ENCODE results near the gene ABCF2. TPM values are rescaled to one million over a fixed set of nuclear protein-coding genes. Genes with fewer than 3 reads are reported as not detected.
A peak's percentile ranks its signal among the peaks of the same experiment; 100 is the strongest.

The ABCF2 gene
- total RNA-seq, 2 experiments from 2014 or later: 48.4 to 49.0 TPM

DNA sequence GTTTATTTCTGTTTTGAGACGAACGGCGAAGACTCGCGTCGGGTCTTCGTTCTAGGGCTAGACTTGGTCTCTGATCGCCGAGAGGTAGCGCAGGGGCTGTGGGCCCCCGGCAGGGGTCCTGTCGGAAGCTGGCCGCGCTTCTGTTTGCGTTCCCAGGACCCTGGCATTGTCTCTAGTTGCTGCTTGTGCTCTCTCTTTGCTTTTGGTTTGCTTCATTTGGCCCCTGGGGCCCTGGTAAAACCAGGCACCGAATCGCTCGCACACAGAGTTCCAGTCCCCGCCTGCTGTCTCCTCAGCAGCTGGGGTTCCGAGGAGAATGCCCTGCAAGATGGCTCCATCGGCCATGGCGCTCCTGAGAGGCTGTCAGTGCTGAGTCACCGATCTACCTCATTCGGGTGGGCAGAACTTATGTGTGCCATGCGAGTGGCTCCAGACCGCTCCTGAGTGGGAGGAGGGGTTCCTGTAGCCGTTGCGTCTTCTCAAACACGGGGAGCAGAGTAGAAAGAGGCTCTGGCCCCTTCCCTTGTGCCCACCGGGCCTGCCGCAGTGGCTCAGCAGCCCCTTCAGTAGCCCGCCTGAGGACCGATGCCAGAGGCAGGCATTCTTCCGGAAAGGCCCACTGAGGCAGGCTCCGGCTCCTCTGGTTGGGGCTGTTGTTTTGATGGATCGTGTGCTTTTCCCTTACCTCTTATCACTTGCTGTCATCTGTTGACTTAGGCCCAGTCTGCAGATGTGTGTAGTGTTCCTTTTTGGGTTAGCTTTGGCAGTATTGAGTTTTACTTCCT is 6.1 kb upstream of the ABCF2 start:
- H3K4me1 Mint-ChIP-seq: peaks cover 30% of the 10 kb centered on the region
- intact Hi-C loops (cut with DNase I, micrococcal nuclease): loop anchor here in 1 of 2 experiments (1.0 to 2.0 kb wide), 5 partner anchors 11 to 400 kb away; partner anchors contain the start of genes FASTK and RHEB
- peaks cover 26% of the 10 kb centered on the region for H3K36me3 Mint-ChIP-seq (ENCODE audit: low read depth)
- H3K27me3 Mint-ChIP-seq: no peaks in the 10 kb centered on the region
- CTCF ChIA-PET: interaction anchor here (0.5 to 3.8 kb wide), 7 partner anchors 10 to 896 kb away, joined by 3 to 41 read pairs (median 4); no protein-coding TSS in a partner anchor
- peak; percentile 88 for ATAC-seq
- POLR2A ChIA-PET: interaction anchor here (1.5 kb wide), 1 partner anchor 10 kb away, joined by 4 read pairs; no protein-coding TSS in a partner anchor
- peak overlapping the region; percentile 99 for H3K27ac Mint-ChIP-seq
- peak overlapping the region; percentile 98 for H3K4me3 Mint-ChIP-seq
- H3K9me3 Mint-ChIP-seq (ENCODE audit: low read depth): no peaks in the 10 kb centered on the region
- peak; percentile 89 for DNase-seq

- Mint-ChIP-seq H3K9me3 (ENCODE audit: low read depth) (no peaks in the 10 kb centered on the region), H3K27me3 (no peaks in the 10 kb centered on the region), H3K36me3 (ENCODE audit: low read depth) (peaks cover 26% of the 10 kb centered on the region), H3K4me1 (peaks cover 34% of the 10 kb centered on the region), H3K4me3 (peak within 1 kb of the TSS; percentile 98), H3K27ac (peak within 1 kb of the TSS; percentile 99)
- intact Hi-C loops (cut with DNase I, micrococcal nuclease): loop anchor here in 1 of 2 experiments (1.0 to 2.0 kb wide), 4 partner anchors 71 to 400 kb away; partner anchors contain the start of genes FASTK and RHEB
- POLR2A ChIA-PET: no interaction called here
- CTCF ChIA-PET: interaction anchor here (0.5 to 3.8 kb wide), 4 partner anchors 11 to 226 kb away, joined by 3 to 41 read pairs (median 4); no protein-coding TSS in a partner anchor
- DNase-seq: peak; percentile 95
- peak; percentile 90 for ATAC-seq
Measured at GRCh38 chr7:151232091-151232916, 5.3 kb upstream of the ABCF2 start, which contains the start of gene CHPF2. TSS of gene CHPF2 (plus strand) at chr7:151232483. CDS start at chr7:151234012, 1,529 bp downstream.

DNA sequence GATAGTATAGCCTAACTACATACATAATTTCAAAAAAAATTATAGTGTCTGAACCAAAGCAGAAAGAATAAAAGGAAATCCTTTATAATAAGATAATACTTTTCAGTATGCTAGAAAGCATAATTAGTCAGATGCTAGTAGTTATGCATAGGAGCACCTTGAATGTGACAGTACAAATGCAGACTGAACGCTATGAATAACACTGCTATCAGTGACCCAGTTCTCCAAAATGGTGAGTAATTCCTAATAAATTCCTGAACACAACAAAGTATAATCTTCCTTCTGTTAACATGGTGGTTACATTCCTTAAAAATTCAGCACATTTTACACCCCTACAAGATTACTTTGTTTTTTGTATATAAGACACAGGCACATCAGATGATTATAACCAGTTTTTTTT is 4.1 kb upstream of the ABCF2 start:
- H3K4me3 Mint-ChIP-seq: peak overlapping the region; percentile 98
- H3K27ac Mint-ChIP-seq: no peak overlapping the region
- ATAC-seq (no peak), DNase-seq (no peak)
- peaks cover 42% of the 10 kb centered on the region for H3K4me1 Mint-ChIP-seq
- ChIA-PET CTCF (interaction anchor here (7.1 kb wide), 1 partner anchor 13 kb away, joined by 49 read pairs; no protein-coding TSS in a partner anchor), POLR2A (no interaction called here)
- no peaks in the 10 kb centered on the region for H3K9me3 Mint-ChIP-seq (ENCODE audit: low read depth)
- intact Hi-C loops (cut with DNase I, micrococcal nuclease): no loop called here
- H3K36me3 Mint-ChIP-seq (ENCODE audit: low read depth): peaks cover 33% of the 10 kb centered on the region
- no peaks in the 10 kb centered on the region for H3K27me3 Mint-ChIP-seq

- Mint-ChIP-seq H3K27ac (no peak overlapping the region), H3K9me3 (ENCODE audit: low read depth) (no peaks in the 10 kb centered on the region), H3K27me3 (no peaks in the 10 kb centered on the region), H3K4me3 (no peak overlapping the region), H3K4me1 (peaks cover 50% of the 10 kb centered on the region), H3K36me3 (ENCODE audit: low read depth) (peaks cover 35% of the 10 kb centered on the region)
- intact Hi-C loops (cut with DNase I, micrococcal nuclease): loop anchor here (5.0 kb wide), 2 partner anchors 147 to 217 kb away; partner anchors contain the start of genes FASTK (in 1 of the 2) and TMUB1 (in 1 of the 2)
- no peak for ATAC-seq
- no peak for DNase-seq
- CTCF ChIA-PET: interaction anchor here (7.1 kb wide), 1 partner anchor 15 kb away, joined by 49 read pairs; no protein-coding TSS in a partner anchor
- POLR2A ChIA-PET: interaction anchor here (0.7 kb wide), 3 partner anchors 23 to 149 kb away, joined by 3 to 7 read pairs (median 3); partner anchors contain the start of gene FASTK
Measured at GRCh38 chr7:151229249-151229648, 2.2 kb upstream of the ABCF2 start.

DNA sequence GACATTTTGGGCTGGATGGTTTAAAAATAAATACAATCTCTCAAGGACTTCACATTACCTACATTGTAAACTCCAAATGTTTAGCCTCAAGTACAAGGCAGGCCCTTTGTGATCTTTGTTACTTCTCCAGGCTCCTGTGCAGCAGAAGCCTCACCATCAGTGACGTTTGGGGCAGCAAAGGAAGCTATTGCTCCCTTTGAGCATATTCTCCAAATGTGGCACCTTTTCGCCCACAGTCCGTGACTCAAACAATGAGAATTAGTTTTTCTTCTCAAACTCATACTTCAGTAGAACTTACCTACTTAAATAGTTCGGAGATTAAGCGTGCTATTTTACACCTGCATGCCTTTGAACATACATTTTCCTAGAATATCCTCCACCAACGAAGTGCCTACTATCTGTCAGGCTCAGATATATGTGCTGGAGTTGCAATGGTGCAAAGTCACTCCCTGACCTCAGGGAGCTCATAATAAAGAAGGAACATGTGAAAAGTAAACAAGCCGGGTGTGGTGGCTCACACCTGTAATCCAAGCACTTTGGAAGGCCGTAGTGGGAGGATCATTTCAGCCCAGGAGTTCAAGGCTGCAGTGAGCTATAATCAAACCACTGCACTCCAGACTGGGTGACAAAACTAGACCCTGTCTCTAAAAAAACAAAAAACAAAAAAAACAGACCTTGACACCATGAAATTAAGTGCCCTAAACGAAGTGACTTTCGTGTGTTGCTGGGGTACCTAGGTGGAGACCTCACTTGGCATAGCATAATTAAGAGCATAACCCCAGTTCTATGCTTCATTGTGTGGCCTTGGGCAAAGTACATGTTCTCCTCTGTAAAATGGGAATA is 1.2 kb upstream of the ABCF2 start:
- no peak for ATAC-seq
- POLR2A ChIA-PET: no interaction called here
- CTCF ChIA-PET: interaction anchor here (0.9 to 7.1 kb wide), 6 partner anchors 8 to 217 kb away, joined by 3 to 49 read pairs (median 4); no protein-coding TSS in a partner anchor
- Mint-ChIP-seq H3K4me3 (peak overlapping the region; percentile 92), H3K27ac (peak overlapping the region; percentile 92), H3K4me1 (peaks cover 43% of the 10 kb centered on the region), H3K36me3 (ENCODE audit: low read depth) (peaks cover 39% of the 10 kb centered on the region), H3K9me3 (ENCODE audit: low read depth) (no peaks in the 10 kb centered on the region), H3K27me3 (no peaks in the 10 kb centered on the region)
- intact Hi-C loops (cut with DNase I, micrococcal nuclease): loop anchor here (5.0 kb wide), 2 partner anchors 146 to 216 kb away; partner anchors contain the start of genes FASTK (in 1 of the 2) and TMUB1 (in 1 of the 2)
- DNase-seq: no peak

DNA sequence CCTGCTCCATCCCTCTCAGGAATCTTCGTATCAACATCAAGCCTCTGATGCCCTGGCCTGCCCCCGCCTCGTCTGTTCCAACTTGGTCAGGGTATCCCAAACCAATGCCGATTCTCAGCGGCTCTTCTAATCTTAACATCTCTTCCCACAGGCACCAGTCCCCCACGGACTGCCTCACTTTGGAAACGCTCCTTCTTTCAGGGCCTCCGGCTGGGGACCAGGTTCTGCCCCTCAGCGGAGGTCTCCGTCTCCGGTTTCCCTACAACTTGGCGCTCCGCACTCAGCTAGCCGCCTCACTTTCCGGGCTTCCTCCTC is 488 bp downstream of the ABCF2 start:
- peaks cover 35% of the 10 kb centered on the region for H3K4me1 Mint-ChIP-seq
- H3K4me3 Mint-ChIP-seq: peak overlapping the region; percentile 92
- intact Hi-C loops (cut with DNase I, micrococcal nuclease): loop anchor here (2.0 to 5.0 kb wide), 5 partner anchors 18 to 1388 kb away; partner anchors contain the start of genes FASTK (in 1 of the 2), TMUB1 (in 1 of the 2) and ZNF862 (in 1 of the 2)
- ChIA-PET CTCF (interaction anchor here (0.6 to 7.1 kb wide), 6 partner anchors 10 to 137 kb away, joined by 3 to 49 read pairs (median 4); no protein-coding TSS in a partner anchor), POLR2A (interaction anchor here (1.0 kb wide), 1 partner anchor 406 kb away, joined by 3 read pairs; no protein-coding TSS in a partner anchor)
- H3K36me3 Mint-ChIP-seq (ENCODE audit: low read depth): peaks cover 46% of the 10 kb centered on the region
- DNase-seq: no peak
- no peaks in the 10 kb centered on the region for H3K9me3 Mint-ChIP-seq (ENCODE audit: low read depth)
- peak overlapping the region; percentile 92 for H3K27ac Mint-ChIP-seq
- ATAC-seq: peak; percentile 4
- no peaks in the 10 kb centered on the region for H3K27me3 Mint-ChIP-seq

GRCh38 chr7:151225948-151226510 is 976 bp downstream of the ABCF2 start:
- Mint-ChIP-seq H3K27ac (peak overlapping the region; percentile 92), H3K36me3 (ENCODE audit: low read depth) (peaks cover 48% of the 10 kb centered on the region)
- POLR2A ChIA-PET: no interaction called here

DNA sequence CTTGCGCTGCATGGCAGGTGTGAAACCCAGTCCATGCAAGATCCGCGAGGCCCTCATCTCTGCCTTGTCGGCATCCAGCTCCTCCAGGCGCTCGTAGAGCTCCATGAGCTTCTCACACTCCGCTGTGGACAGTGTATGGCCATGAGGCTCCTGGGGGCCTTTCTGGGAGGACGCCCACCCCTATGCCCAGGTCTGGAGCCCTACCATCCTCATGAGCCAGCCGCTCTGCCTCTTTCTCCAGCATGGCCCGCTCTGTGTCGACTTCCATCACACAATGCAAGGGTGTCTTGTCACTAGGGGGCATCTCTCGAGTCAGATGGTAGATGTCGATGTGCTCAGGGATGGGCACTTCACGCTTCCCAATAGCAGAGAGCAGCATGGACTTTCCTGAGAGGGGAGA is 3.3 kb downstream of the ABCF2 start:
- Mint-ChIP-seq H3K27ac (no peak overlapping the region), H3K36me3 (ENCODE audit: low read depth) (peaks cover 61% of the 10 kb centered on the region), H3K9me3 (ENCODE audit: low read depth) (no peaks in the 10 kb centered on the region), H3K4me3 (no peak overlapping the region), H3K27me3 (no peaks in the 10 kb centered on the region), H3K4me1 (peaks cover 30% of the 10 kb centered on the region)
- intact Hi-C loops (cut with DNase I, micrococcal nuclease): no loop called here
- no peak for ATAC-seq
- ChIA-PET CTCF (interaction anchor here (0.6 to 1.0 kb wide), 3 partner anchors 10 to 33 kb away, joined by 3 to 4 read pairs (median 3); no protein-coding TSS in a partner anchor), POLR2A (no interaction called here)
- no peak for DNase-seq

More at GRCh38 chr7:151225948-151226510, 976 bp downstream of the ABCF2 start:
- H3K27me3 Mint-ChIP-seq: no peaks in the 10 kb centered on the region
- no peak for DNase-seq
- H3K9me3 Mint-ChIP-seq (ENCODE audit: low read depth): no peaks in the 10 kb centered on the region
- CTCF ChIA-PET: interaction anchor here (0.6 to 7.1 kb wide), 5 partner anchors 10 to 138 kb away, joined by 3 to 49 read pairs (median 5); no protein-coding TSS in a partner anchor
- no peak for ATAC-seq
- H3K4me1 Mint-ChIP-seq: peaks cover 30% of the 10 kb centered on the region
- intact Hi-C loops (cut with DNase I, micrococcal nuclease): loop anchor here (2.0 to 5.0 kb wide), 5 partner anchors 19 to 1387 kb away; partner anchors contain the start of genes FASTK (in 1 of the 2), TMUB1 (in 1 of the 2) and ZNF862 (in 1 of the 2)
- peak overlapping the region; percentile 92 for H3K4me3 Mint-ChIP-seq

DNA sequence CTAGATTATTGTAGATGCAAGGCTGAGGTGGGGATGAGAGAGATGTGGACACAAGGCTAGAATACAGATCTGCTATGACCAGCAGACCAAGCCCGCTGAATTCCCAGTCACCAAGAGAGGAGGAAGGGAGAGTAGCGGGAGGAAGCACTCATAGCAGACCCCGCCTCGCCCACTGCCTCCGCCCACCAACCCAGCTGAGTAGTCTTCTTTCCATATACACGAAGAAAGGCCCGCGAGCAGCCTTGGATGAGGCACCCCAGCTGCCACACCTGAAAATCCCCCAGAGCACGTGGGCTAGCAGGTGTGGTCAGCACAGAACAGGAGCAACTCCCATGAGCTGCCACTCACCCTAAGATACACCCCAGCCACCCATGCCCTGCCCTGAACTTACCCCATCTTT is 8.8 kb downstream of the ABCF2 start:
- peaks cover 59% of the 10 kb centered on the region for H3K36me3 Mint-ChIP-seq (ENCODE audit: low read depth)
- CTCF ChIA-PET: no interaction called here

DNA sequence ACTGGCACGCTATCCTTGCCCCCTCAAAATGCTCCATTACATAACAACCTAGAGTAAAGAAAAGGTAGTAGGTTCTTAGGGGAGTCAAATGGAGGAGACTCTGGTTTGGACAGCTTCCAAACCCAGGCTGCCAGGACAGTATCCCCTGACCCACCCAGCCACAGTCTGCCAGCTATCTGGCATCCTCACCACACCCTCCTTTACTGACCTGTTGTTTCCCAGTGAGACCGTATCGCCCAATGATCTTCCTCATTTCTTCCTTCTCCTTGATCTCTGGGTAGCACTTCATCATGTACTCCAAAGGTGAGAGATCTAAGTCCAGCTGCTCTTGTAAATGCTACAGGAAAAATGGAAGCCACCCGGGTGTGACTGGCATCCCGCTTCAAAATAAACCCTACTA is 11.6 kb downstream of the ABCF2 start:
- CTCF ChIA-PET: no interaction called here
- H3K4me3 Mint-ChIP-seq: no peak overlapping the region
- H3K36me3 Mint-ChIP-seq (ENCODE audit: low read depth): peaks cover 42% of the 10 kb centered on the region
- H3K27me3 Mint-ChIP-seq: no peaks in the 10 kb centered on the region
- no peak for ATAC-seq
- no peak overlapping the region for H3K27ac Mint-ChIP-seq
- H3K9me3 Mint-ChIP-seq (ENCODE audit: low read depth): no peaks in the 10 kb centered on the region
- POLR2A ChIA-PET: no interaction called here
- no peaks in the 10 kb centered on the region for H3K4me1 Mint-ChIP-seq
- intact Hi-C loops (cut with DNase I, micrococcal nuclease): no loop called here
- no peak for DNase-seq

More for the DNA sequence above, 8.8 kb downstream of the ABCF2 start:
- no peak overlapping the region for H3K4me3 Mint-ChIP-seq
- H3K27me3 Mint-ChIP-seq: no peaks in the 10 kb centered on the region
- ATAC-seq (no peak), DNase-seq (no peak)
- POLR2A ChIA-PET: no interaction called here
- H3K9me3 Mint-ChIP-seq (ENCODE audit: low read depth): no peaks in the 10 kb centered on the region
- H3K4me1 Mint-ChIP-seq: no peaks in the 10 kb centered on the region
- no peak overlapping the region for H3K27ac Mint-ChIP-seq
- intact Hi-C loops (cut with DNase I, micrococcal nuclease): no loop called here

Measured in activated CD4-positive, alpha-beta T cell treated with anti-CD3 and anti-CD28 coated beads for 36 hours (primary cell).